ENCODE data around the gene CD320.

The CD320 gene

DNA sequence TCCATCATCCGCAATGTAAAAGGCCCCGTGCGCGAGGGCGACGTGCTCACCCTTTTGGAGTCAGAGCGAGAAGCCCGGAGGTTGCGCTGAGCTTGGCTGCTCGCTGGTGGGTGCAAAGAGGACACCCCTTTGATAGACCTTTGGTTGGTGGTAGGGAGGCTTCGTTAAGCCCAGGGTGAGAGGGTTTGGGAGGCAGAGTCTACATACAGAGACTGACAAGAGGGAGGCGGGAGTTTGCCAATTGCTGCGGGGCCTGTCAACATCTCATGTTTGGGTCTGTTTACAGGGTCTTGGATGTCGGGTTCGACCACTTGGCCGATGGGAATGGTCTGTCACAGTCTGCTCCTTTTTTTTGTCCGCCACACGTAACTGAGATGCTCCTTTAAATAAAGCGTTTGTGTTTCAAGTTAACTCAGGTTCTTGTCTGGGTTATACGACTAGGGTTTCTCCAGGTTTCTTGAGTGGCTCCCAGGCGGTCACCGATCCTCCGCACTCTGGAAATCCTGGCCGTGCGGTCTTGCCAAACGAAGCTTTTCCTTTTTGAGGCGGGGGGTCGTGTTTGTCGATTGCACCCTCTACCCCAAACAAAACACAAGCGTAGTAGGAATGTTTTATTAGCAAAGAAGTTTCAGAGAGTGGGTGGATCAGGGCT lies 14.0 kb upstream of the CD320 start:
- no peaks in the 10 kb centered on the region for H3K9me3 ChIP-seq (ENCODE audit: control insufficient read depth, insufficient read depth, low read depth, low read length)
- H3K27ac ChIP-seq (ENCODE audit: extremely low read depth, low read depth, low read length) = peak overlapping the region; percentile 83
- POLR2A ChIA-PET = interaction anchor here (0.6 to 2.0 kb wide), 10 partner anchors 9 to 1253 kb away, joined by 3 to 22 read pairs (median 6); partner anchors contain the start of genes RAB11B, ZNF414 and ZNF557
- H3K4me3 ChIP-seq (ENCODE audit: low read depth, low read length) = peak overlapping the region; percentile 97
- peaks cover 5% of the 10 kb centered on the region; the same call in 1 of the 2 replicates for H3K4me1 ChIP-seq (ENCODE audit: control insufficient read depth, insufficient read depth, low read length)
- peaks cover 7 to 32% of the 10 kb centered on the region in 2 experiments for H3K36me3 ChIP-seq (ENCODE audit: control insufficient read depth in 2 of 2, insufficient read depth in 1 of 2, low read length in 2 of 2)
- no peak for TF ChIP-seq ZNF202 (tag by site-specific recombination; IDR thresholded peaks at IDR 0.05; ENCODE audit: borderline replicate concordance)
- no peak for TF ChIP-seq ZNF10 (tag by site-specific recombination; IDR thresholded peaks at IDR 0.05)
- TF ChIP-seq, protein P1, sequence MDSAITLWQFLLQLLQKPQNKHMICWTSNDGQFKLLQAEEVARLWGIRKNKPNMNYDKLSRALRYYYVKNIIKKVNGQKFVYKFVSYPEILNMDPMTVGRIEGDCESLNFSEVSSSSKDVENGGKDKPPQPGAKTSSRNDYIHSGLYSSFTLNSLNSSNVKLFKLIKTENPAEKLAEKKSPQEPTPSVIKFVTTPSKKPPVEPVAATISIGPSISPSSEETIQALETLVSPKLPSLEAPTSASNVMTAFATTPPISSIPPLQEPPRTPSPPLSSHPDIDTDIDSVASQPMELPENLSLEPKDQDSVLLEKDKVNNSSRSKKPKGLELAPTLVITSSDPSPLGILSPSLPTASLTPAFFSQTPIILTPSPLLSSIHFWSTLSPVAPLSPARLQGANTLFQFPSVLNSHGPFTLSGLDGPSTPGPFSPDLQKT (IDR thresholded peaks at IDR 0.05; ENCODE audit: borderline replicate concordance, low read depth, low read length) = no peak
- TF ChIP-seq ZNF140 (tag by site-specific recombination; IDR thresholded peaks at IDR 0.05) = no peak
- no peak for TF ChIP-seq BCL11B (tag by site-specific recombination; IDR thresholded peaks at IDR 0.05; ENCODE audit: low read depth)
- no peak for TF ChIP-seq ZNF24 (tag by site-specific recombination; IDR thresholded peaks at IDR 0.05)
- no peak for TF ChIP-seq ZNF302 (tag by site-specific recombination; IDR thresholded peaks at IDR 0.05; ENCODE audit: low read depth)
- TF ChIP-seq ZXDB (tag by site-specific recombination; IDR thresholded peaks at IDR 0.05) = no peak
- no peak for TF ChIP-seq ZBTB48 (tag by site-specific recombination; IDR thresholded peaks at IDR 0.05)
- TF ChIP-seq GLIS1 (tag by site-specific recombination; IDR thresholded peaks at IDR 0.05) = no peak
- TF ChIP-seq, protein P2, sequence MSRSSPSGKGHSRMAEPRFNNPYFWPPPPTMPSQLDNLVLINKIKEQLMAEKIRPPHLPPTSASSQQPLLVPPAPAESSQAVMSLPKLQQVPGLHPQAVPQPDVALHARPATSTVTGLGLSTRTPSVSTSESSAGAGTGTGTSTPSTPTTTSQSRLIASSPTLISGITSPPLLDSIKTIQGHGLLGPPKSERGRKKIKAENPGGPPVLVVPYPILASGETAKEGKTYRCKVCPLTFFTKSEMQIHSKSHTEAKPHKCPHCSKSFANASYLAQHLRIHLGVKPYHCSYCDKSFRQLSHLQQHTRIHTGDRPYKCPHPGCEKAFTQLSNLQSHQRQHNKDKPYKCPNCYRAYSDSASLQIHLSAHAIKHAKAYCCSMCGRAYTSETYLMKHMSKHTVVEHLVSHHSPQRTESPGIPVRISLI (tag by site-specific recombination; IDR thresholded peaks at IDR 0.05) = no peak
- TF ChIP-seq, protein P3, sequence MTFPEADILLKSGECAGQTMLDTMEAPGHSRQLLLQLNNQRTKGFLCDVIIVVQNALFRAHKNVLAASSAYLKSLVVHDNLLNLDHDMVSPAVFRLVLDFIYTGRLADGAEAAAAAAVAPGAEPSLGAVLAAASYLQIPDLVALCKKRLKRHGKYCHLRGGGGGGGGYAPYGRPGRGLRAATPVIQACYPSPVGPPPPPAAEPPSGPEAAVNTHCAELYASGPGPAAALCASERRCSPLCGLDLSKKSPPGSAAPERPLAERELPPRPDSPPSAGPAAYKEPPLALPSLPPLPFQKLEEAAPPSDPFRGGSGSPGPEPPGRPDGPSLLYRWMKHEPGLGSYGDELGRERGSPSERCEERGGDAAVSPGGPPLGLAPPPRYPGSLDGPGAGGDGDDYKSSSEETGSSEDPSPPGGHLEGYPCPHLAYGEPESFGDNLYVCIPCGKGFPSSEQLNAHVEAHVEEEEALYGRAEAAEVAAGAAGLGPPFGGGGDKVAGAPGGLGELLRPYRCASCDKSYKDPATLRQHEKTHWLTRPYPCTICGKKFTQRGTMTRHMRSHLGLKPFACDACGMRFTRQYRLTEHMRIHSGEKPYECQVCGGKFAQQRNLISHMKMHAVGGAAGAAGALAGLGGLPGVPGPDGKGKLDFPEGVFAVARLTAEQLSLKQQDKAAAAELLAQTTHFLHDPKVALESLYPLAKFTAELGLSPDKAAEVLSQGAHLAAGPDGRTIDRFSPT (tag by site-specific recombination; IDR thresholded peaks at IDR 0.05) = no peak
- CTCF ChIA-PET = interaction anchor here (0.7 to 1.0 kb wide), 5 partner anchors 11 to 258 kb away, joined by 3 to 4 read pairs (median 3); no protein-coding TSS in a partner anchor

DNA sequence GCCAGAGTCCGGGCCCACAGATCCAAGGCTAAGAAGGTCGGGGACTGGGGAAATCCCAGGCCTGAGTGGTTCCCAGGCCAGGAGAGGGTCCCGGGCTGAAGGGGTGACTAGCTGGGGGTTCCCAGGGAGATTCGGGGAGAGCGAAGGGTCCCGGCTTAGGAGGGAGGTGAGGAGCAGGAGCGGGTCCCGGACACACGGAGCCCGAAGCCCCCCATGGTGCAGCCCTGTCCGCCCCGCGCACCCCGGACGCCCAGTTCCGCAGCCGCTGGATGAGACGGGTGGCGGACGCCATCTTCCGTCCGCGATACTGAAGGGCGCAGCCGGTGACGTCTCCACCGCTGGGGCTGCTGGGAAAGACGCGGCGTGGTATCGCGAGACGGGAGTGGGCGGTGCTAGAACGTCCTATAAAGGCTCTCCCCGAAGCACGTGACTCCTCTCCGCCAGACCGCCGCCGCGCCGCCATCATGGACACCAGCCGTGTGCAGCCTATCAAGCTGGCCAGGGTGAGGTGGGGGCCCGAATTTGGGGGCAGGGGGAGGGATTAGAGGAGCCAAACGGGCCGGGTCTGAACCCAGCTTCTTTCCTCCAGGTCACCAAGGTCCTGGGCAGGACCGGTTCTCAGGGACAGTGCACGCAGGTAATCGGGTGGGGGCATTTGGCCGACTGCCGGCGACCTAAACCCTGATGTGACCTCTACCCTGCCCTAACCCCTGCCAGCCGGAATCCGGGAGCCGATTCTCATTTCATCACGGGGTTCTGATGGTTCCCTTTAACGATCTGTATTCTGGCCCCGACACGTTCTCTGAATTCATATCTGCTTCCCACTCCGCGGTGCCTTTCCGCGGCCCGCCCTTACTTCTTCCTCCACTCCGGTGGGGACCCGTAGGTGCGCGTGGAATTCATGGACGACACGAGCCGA lies 13.2 kb upstream of the CD320 start, which contains the start of the genes NDUFA7 and RPS28:
NDUFA7 (minus strand) TSS at position 309 of the 919 bp plus-strand sequence; CDS start at position 292, 17 bp downstream.
RPS28 (plus strand) TSS at position 430 of the 919 bp plus-strand sequence; CDS start at position 465, 35 bp downstream.
- ChIA-PET CTCF (interaction anchor here (0.7 to 1.0 kb wide), 4 partner anchors 31 to 258 kb away, joined by 3 to 4 read pairs (median 3); no protein-coding TSS in a partner anchor), POLR2A (interaction anchor here (0.6 to 2.0 kb wide), 16 partner anchors 9 to 1252 kb away, joined by 3 to 22 read pairs (median 4); partner anchors contain the start of genes RAB11B, ZNF414 and ZNF557)
- H3K27ac ChIP-seq (ENCODE audit: extremely low read depth, low read depth, low read length) = peak within 1 kb of the TSS; percentile 83
- peaks cover 7 to 40% of the 10 kb centered on the region in 2 experiments for H3K36me3 ChIP-seq (ENCODE audit: control insufficient read depth in 2 of 2, insufficient read depth in 1 of 2, low read length in 2 of 2)
- H3K4me1 ChIP-seq (ENCODE audit: control insufficient read depth, insufficient read depth, low read length) = peaks cover 5% of the 10 kb centered on the region; the same call in 1 of the 2 replicates
- peak within 1 kb of the TSS; percentile 97 for H3K4me3 ChIP-seq (ENCODE audit: low read depth, low read length)
- no peaks in the 10 kb centered on the region for H3K9me3 ChIP-seq (ENCODE audit: control insufficient read depth, insufficient read depth, low read depth, low read length)
- TF ChIP-seq ZNF660 (tag by site-specific recombination; IDR thresholded peaks at IDR 0.05) (0 out of 2 replicates have a peak, but pooled peaks have one; percentile 32), ZBTB1 (tag by site-specific recombination; IDR thresholded peaks at IDR 0.05) (no peak), ZBTB17 (tag by site-specific recombination; IDR thresholded peaks at IDR 0.05) (peak; percentile 43; the same call in 1 of the 2 replicates), ZBTB10 (tag by site-specific recombination; IDR thresholded peaks at IDR 0.05) (peak; percentile 81; the same call in 1 of the 2 replicates), GFI1B (tag by site-specific recombination; IDR thresholded peaks at IDR 0.05) (no peak), ZNF23 (tag by site-specific recombination; IDR thresholded peaks at IDR 0.05; ENCODE audit: borderline replicate concordance) (no peak), EGR2 (tag by site-specific recombination; IDR thresholded peaks at IDR 0.05; ENCODE audit: low read depth) (peak; percentile 14; the same call in 1 of the 2 replicates), PRDM1 (tag by site-specific recombination; IDR thresholded peaks at IDR 0.05) (no peak)
- TF ChIP-seq, protein P4, sequence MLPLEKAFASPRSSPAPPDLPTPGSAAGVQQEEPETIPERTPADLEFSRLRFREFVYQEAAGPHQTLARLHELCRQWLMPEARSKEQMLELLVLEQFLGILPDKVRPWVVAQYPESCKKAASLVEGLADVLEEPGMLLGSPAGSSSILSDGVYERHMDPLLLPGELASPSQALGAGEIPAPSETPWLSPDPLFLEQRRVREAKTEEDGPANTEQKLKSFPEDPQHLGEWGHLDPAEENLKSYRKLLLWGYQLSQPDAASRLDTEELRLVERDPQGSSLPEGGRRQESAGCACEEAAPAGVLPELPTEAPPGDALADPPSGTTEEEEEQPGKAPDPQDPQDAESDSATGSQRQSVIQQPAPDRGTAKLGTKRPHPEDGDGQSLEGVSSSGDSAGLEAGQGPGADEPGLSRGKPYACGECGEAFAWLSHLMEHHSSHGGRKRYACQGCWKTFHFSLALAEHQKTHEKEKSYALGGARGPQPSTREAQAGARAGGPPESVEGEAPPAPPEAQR (tag by site-specific recombination; IDR thresholded peaks at IDR 0.05) = 0 out of 2 replicates have a peak, but pooled peaks have one; percentile 55
